GM12865 (cell line): ENCODE measurements around the gene CEACAM16.

Source experiments
- DNase-seq: peaks from one replicate; pipeline ENCODE4 v3.0.0; 2010; ENCODE audit warnings: low read depth
- H3K4me3 ChIP-seq: 2 replicates; pipeline ENCODE4 v1.5.1; 2011; ENCODE audit warnings: mild to moderate bottlenecking, low read depth, low read length, control low read depth
- CTCF ChIP-seq: IDR thresholded peaks from 2 replicates; pipeline ENCODE4 v1.5.1; 2011; ENCODE audit warnings: low read length, control low read depth, low read depth, inconsistent platforms; ENCODE audit not compliant: insufficient read depth; ENCODE audit errors: missing control alignments

CEACAM16 gene

DNA sequence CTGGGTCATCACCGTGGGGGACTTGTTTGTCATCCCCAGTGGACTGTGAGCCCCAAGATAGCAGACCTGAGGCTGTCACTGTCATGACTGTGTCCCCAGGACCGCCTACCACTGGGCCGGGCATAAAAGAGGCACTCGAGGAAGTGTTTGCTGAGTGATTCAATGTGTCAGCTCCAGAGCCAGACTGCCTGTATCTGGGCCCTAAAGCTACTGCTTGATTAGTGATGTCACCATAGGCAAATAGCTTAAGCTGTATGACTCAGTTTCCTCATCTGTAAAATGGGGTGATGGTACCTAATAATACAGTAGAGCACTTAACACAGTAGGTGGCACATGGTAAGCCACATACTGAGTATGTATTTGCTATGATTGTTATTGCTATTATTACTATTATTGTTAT, 38.9 kb upstream of the CEACAM16 start:
- no peak overlapping the region for H3K4me3 ChIP-seq
- no peak for TF ChIP-seq CTCF
- DNase-seq = no peak

DNA sequence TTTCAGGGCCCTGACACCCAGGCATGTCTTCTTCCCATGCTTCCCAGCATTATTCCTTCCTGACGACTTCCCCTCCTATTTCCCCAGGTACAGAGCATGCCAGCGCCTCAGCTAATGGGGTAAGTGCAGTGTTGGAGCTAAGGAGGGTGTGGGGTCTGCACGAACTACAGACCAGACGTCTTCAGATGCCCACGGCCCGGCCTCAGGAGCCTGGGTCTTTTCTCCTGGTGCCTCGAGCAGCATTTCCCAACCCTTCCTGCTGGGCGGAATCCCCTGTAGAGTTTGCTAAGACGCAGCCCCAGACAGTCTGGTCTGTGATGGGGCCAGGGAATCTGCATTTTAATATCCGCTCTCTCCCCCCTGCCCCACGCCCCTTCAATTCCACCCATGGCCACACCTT, 37.7 kb upstream of the CEACAM16 start:
- no peak for TF ChIP-seq CTCF
- no peak overlapping the region for H3K4me3 ChIP-seq
- DNase-seq = no peak

DNA sequence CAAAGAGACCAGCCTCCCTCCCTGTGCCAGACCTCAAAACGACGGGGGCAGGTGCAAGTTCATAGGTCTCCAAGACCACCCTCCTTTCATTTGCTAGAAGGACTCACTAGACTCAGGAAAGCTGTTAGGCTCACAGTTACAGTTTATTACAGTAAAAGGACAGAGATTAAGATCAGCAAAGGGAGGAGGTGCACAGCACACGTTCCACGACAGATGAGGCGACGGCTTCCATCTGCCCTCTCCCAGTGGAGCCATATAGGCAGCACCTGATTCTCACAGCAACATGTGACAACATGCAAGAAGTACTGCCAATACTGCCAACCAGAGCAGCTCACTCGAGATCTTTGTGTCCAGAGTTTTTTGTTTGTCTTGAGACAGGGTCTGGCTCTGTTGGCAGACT, 37.0 kb upstream of the CEACAM16 start:
- no peak overlapping the region for H3K4me3 ChIP-seq
- DNase-seq = no peak
- no peak for TF ChIP-seq CTCF

DNA sequence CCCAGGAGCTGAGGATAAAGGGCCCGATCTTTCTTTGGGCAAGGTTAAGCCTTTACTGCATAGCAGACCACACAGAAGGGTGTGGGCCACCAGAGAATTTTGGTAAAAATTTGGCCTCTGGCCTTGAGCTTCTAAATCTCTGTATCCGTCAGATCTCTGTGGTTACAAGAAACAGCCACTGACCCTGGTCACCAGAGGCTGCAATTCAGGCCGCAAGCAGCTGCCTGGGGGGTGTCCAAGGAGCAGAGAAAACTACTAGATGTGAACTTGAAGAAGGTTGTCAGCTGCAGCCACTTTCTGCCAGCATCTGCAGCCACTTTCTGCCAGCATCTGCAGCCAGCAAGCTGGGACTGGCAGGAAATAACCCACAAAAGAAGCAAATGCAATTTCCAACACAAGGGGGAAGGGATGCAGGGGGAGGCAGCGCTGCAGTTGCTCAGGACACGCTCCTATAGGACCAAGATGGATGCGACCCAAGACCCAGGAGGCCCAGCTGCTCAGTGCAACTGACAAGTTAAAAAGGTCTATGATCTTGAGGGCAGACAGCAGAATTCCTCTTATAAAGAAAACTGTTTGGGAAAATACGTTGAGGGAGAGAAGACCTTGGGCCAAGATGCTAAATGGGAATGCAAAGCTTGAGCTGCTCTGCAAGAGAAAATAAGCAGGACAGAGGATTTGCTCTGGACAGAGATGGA, 36.1 kb upstream of the CEACAM16 start:
- TF ChIP-seq CTCF = no peak
- H3K4me3 ChIP-seq = no peak overlapping the region
- no peak for DNase-seq

- no peak overlapping the region for H3K4me3 ChIP-seq
- no peak for TF ChIP-seq CTCF
Measured at GRCh38 chr19:44663996-44664395, 35.0 kb upstream of the CEACAM16 start.

DNA sequence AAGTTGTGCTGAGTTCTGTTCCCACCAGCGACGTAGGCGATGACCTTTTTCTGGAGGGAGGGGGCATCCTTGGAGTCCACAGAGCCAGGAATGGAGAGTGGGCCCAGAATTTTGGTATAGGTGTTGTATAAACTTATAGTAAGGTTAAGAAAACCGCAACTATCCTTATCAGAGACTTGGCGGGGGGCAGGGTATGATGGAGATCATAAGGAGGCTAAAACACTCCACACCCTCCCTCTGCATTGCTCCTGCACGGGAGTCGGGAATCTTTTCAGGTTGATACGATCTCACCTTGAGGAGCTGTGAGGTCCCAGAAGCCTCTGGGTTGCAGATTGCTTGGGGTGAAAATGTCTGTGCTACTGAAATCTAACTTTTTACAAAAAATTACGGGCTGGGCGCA, 34.0 kb upstream of the CEACAM16 start:
- TF ChIP-seq CTCF = no peak
- H3K4me3 ChIP-seq = no peak overlapping the region
- no peak for DNase-seq

More at GRCh38 chr19:44663996-44664395, 35.0 kb upstream of the CEACAM16 start:
- DNase-seq = no peak
